K562 (cell line): ENCODE data around the gene TRAF5. TPM values are rescaled to one million over a fixed set of nuclear protein-coding genes. Genes with fewer than 3 reads are reported as not detected.

ENCODE experiments used
- ADNP ChIP-seq: fragments of 200-800 bp; sonication (Bioruptor generic); IDR thresholded peaks from 2 replicates; pipeline ENCODE4 v1.6.1; 2016; ENCODE audit warnings: missing genetic modification characterization, missing compliant biosample characterization
- GABPB1 ChIP-seq: sonication (generic); formaldehyde crosslinking; IDR thresholded peaks from 2 replicates; pipeline ENCODE4 v1.8.0; 2022; ENCODE audit warnings: mild to moderate bottlenecking, missing genetic modification reagents
- HIVEP1 ChIP-seq: fragments of 250-450 bp; sonication (Bioruptor Pico); IDR thresholded peaks from 2 replicates; pipeline ENCODE4 v1.4.0; 2020; ENCODE audit warnings: mild to moderate bottlenecking
- HNRNPLL ChIP-seq: fragments of 200-400 bp; formaldehyde crosslinking; IDR thresholded peaks from 2 replicates; pipeline ENCODE4 v1.6.1; 2017; ENCODE audit warnings: low read length, low read depth, mild to moderate bottlenecking; ENCODE audit not compliant: poor library complexity, severe bottlenecking
- HNRNPUL1 ChIP-seq: fragments of 200-400 bp; formaldehyde crosslinking; IDR thresholded peaks from 2 replicates; pipeline ENCODE4 v1.6.1; 2017; ENCODE audit warnings: low read length
- HSF4 ChIP-seq: fragments of 250-450 bp; sonication (Bioruptor Pico); IDR thresholded peaks from 2 replicates; pipeline ENCODE4 v2.1.2; 2022; ENCODE audit warnings: mild to moderate bottlenecking, moderate library complexity, borderline replicate concordance
- KDM1A ChIP-seq, 2 experiments: fragments of 450-650 bp; IDR thresholded peaks; 2 replicates each; pipeline ENCODE4 v1.6.1; 2016; ENCODE audit warnings: mild to moderate bottlenecking in 2 of 2
- MCM7 ChIP-seq, 2 experiments: fragments of 450-650 bp; IDR thresholded peaks; 2 replicates each; pipeline ENCODE4 v1.6.1; 2016 to 2018
- MTF1 ChIP-seq: fragments of 250-450 bp; sonication (Bioruptor Pico); IDR thresholded peaks from 2 replicates; pipeline ENCODE4 v1.9.0; 2021; ENCODE audit warnings: moderate library complexity, mild to moderate bottlenecking, inconsistent platforms, borderline replicate concordance
- PHF8 ChIP-seq: fragments of 200-600 bp; sonication (generic); IDR thresholded peaks from 2 replicates; pipeline ENCODE4 v1.6.1; 2012; ENCODE audit warnings: mixed run types, mild to moderate bottlenecking, inconsistent platforms, low read length, moderate library complexity, borderline replicate concordance
- PML ChIP-seq: IDR thresholded peaks from 2 replicates; pipeline ENCODE4 v1.6.1; 2012; ENCODE audit warnings: low read length, inconsistent platforms
- PRPF4 ChIP-seq: fragments of 200-400 bp; formaldehyde crosslinking; IDR thresholded peaks from one replicate; pipeline ENCODE4 v1.6.1; 2017; ENCODE audit warnings: low read length, low read depth, mild to moderate bottlenecking; ENCODE audit not compliant: insufficient read depth, poor library complexity, severe bottlenecking
- RBM25 ChIP-seq: fragments of 200-400 bp; formaldehyde crosslinking; IDR thresholded peaks from 2 replicates; pipeline ENCODE4 v1.6.1; 2018; ENCODE audit warnings: low read length, low read depth, moderate library complexity; ENCODE audit not compliant: severe bottlenecking
- SIN3A ChIP-seq, 2 experiments: fragments of 150-350 bp in 1 of 2; IDR thresholded peaks; 2 replicates each; pipeline ENCODE4 v1.6.1; 2011 to 2016; ENCODE audit warnings: borderline replicate concordance in 2 of 2, low read depth in 2 of 2, low read length in 2 of 2, mild to moderate bottlenecking in 2 of 2, moderate library complexity in 2 of 2; ENCODE audit not compliant: control insufficient read depth in 1 of 2
- TEAD1 ChIP-seq, 2 experiments: fragments of 450-650 bp in 1 of 2; sonication (generic) in 1 of 2; formaldehyde crosslinking; IDR thresholded peaks; 2 replicates each; pipeline versions ENCODE4 v1.4.0 to v1.8.0; 2020 to 2022; ENCODE audit warnings: mild to moderate bottlenecking in 2 of 2, missing genetic modification reagents in 1 of 2
- ZNF280A ChIP-seq: fragments of 450-650 bp; IDR thresholded peaks from 2 replicates; pipeline ENCODE4 v1.6.1; 2018; ENCODE audit warnings: mild to moderate bottlenecking, low read depth; ENCODE audit not compliant: partially characterized antibody
- ZNF584 ChIP-seq: fragments of 200-800 bp; sonication (Bioruptor generic); IDR thresholded peaks from 2 replicates; pipeline ENCODE4 v1.6.1; 2016; ENCODE audit warnings: low read depth, mild to moderate bottlenecking, missing genetic modification characterization, missing compliant biosample characterization
- polyA plus RNA-seq, 8 experiments: library from polyadenylated mRNA; depleted of rRNA in 4 of 8; stranded (reverse) in 5 of 8; unstranded in 3 of 8; fragments of >200 nt; fragmentation: Nextera tagmentation in 2 of 8; fragmentation: Illumina TruSeq in 1 of 8; extraction: Ambion mirVana in 2 of 8; extraction: Trizol in 1 of 8; gene quantifications; 2 replicates each; pipeline versions ENCODE4 v1.2.1 to v1.2.3, GENCODE V29; 2011 to 2014; ENCODE audit warnings: inconsistent platforms in 1 of 8, missing spikeins in 1 of 8
- total RNA-seq, 7 experiments: library from RNA; depleted of rRNA in 6 of 7; stranded (reverse); fragments of >200 nt in 6 of 7; fragmentation: Illumina TruSeq in 2 of 7; extraction: Trizol in 2 of 7; gene quantifications; 2 replicates each; pipeline versions ENCODE4 v1.2.1 to v1.2.3, GENCODE V29; 2011 to 2021; ENCODE audit warnings: low replicate concordance in 1 of 7

The TRAF5 gene
- total and polyA plus RNA-seq, 9 of the 15 experiments (the other 6 are each of a cell fraction or from before 2014, with no cell fraction given): 2.0 to 9.3 (median 5.3) TPM

GRCh38 chr1:211379446-211379845 lies 52.8 kb downstream of the TRAF5 start (continued):
- TF ChIP-seq HSF4 (CRISPR knock-in tag) (no peak), MTF1 (CRISPR knock-in tag) (no peak), PHF8 (0 out of 2 replicates have a peak, but pooled peaks have one; percentile 11), PRPF4 (no peak), SIN3A (IDR thresholded peaks at IDR 0.05; ENCODE audit: borderline replicate concordance in 2 of 2, control insufficient read depth in 1 of 2, low read depth in 2 of 2, low read length in 2 of 2) (no peak), TEAD1 (CRISPR knock-in tag; IDR thresholded peaks at IDR 0.05) (no peak), RBM25 (peak; percentile 96), ZNF280A (no peak), MCM7 (IDR thresholded peaks at IDR 0.05) (no peak), KDM1A (IDR thresholded peaks at IDR 0.05) (peak in 1 of 2 experiments; percentile 53; a peak in 1 of 4 replicates), GABPB1 (CRISPR knock-in tag) (no peak), HNRNPLL (no peak), PML (no peak), ZNF584 (CRISPR knock-in tag) (no peak), ADNP (tag) (0 out of 2 replicates have a peak, but pooled peaks have one; percentile 13), HNRNPUL1 (no peak), HIVEP1 (no peak)
